Parathyroid adenoma (tissue), 2 donors: ENCODE results near the gene PRR4.

Experiments
- H2AFZ ChIP-seq: fragments of 300-600 bp; sonication (generic); one replicate; pipeline ENCODE4 v1.7.0; 2017; ENCODE audit warnings: antibody characterized with exemption, mild to moderate bottlenecking
- H3K27ac ChIP-seq: fragments of 300-600 bp; sonication (generic); one replicate; pipeline ENCODE4 v1.7.0; 2017
- H3K27me3 ChIP-seq: fragments of 300-600 bp; sonication (generic); one replicate; pipeline ENCODE4 v1.7.0; 2017; ENCODE audit warnings: low read length; ENCODE audit not compliant: control insufficient read depth, insufficient read depth
- H3K36me3 ChIP-seq: fragments of 300-600 bp; sonication (generic); one replicate; pipeline ENCODE4 v1.7.0; 2017; ENCODE audit warnings: low read length; ENCODE audit not compliant: control insufficient read depth, insufficient read depth
- H3K4me1 ChIP-seq: fragments of 300-600 bp; sonication (generic); one replicate; pipeline ENCODE4 v1.7.0; 2017; ENCODE audit warnings: control low read depth
- H3K4me2 ChIP-seq: fragments of 300-600 bp; sonication (generic); one replicate; pipeline ENCODE4 v1.7.0; 2017; ENCODE audit warnings: low read length
- H3K4me3 ChIP-seq: fragments of 300-600 bp; sonication (generic); one replicate; pipeline ENCODE4 v1.7.0; 2017; ENCODE audit warnings: low read depth, low read length
- H3K79me2 ChIP-seq: fragments of 300-600 bp; sonication (generic); one replicate; pipeline ENCODE4 v1.7.0; 2017; ENCODE audit warnings: control low read depth
- H3K9ac ChIP-seq: fragments of 300-600 bp; sonication (generic); one replicate; pipeline ENCODE4 v1.7.0; 2017; ENCODE audit warnings: mild to moderate bottlenecking
- H3K9me3 ChIP-seq: fragments of 300-600 bp; sonication (generic); one replicate; pipeline ENCODE4 v1.7.0; 2017; ENCODE audit warnings: low read length; ENCODE audit not compliant: control insufficient read depth
- TF ChIP-seq, protein P1 (sequence below): fragments of 300-600 bp; sonication (generic); IDR thresholded peaks from one replicate; pipeline ENCODE4 v1.7.0; 2017; ENCODE audit warnings: antibody characterized with exemption, mild to moderate bottlenecking
- donor health status: primary hyperparathyroidism.

The PRR4 gene

DNA sequence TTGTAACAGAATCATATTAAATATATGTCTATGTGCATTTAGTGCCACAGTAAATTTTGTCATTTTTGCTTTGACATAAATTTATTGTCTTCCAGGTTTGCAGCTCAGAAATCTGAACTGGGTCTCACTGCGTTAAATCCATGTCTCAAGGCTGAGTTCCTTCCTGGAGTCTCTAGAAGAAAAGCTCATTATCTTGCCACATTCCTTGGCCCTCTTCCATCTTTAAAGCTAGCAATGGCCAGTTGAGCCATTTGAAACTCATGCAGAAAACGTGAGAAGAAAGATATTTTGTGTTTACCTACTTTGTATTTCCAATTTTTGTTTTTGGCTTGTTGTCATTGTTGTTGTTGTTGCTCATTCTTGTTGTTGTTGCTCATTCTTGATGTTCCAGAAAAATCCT is 24.1 kb upstream of the PRR4 start:
- no peaks in the 10 kb centered on the region for H3K27me3 ChIP-seq
- no peak overlapping the region for H3K9ac ChIP-seq
- TF ChIP-seq, protein P1, sequence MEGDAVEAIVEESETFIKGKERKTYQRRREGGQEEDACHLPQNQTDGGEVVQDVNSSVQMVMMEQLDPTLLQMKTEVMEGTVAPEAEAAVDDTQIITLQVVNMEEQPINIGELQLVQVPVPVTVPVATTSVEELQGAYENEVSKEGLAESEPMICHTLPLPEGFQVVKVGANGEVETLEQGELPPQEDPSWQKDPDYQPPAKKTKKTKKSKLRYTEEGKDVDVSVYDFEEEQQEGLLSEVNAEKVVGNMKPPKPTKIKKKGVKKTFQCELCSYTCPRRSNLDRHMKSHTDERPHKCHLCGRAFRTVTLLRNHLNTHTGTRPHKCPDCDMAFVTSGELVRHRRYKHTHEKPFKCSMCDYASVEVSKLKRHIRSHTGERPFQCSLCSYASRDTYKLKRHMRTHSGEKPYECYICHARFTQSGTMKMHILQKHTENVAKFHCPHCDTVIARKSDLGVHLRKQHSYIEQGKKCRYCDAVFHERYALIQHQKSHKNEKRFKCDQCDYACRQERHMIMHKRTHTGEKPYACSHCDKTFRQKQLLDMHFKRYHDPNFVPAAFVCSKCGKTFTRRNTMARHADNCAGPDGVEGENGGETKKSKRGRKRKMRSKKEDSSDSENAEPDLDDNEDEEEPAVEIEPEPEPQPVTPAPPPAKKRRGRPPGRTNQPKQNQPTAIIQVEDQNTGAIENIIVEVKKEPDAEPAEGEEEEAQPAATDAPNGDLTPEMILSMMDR, result no peak
- no peak overlapping the region for H2AFZ ChIP-seq
- H3K79me2 ChIP-seq, result no peaks in the 10 kb centered on the region
- H3K36me3 ChIP-seq, result no peaks in the 10 kb centered on the region
- H3K4me2 ChIP-seq, result no peak overlapping the region
- H3K27ac ChIP-seq, result no peak overlapping the region
- H3K4me1 ChIP-seq, result no peaks in the 10 kb centered on the region
- no peaks in the 10 kb centered on the region for H3K9me3 ChIP-seq
- H3K4me3 ChIP-seq, result no peak overlapping the region

DNA sequence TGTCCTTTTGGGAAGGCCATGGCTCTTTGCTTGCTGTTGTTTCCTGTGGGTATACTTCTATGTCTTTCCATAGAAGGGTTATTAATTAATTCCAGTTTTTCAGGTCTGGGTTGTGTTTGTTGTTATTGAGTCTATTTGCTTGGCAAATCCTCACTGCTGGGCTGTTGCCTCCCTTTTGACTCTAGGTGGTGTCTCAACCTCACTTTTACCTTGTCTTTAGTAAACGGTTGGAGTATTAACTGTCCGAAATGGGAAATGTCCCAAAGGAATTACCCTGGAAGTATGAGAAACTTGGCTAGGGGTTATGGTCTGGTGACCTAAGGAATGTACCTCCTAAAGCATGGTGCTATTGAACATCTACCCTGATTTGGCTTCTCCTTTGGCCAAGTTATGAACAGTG is 18.1 kb upstream of the PRR4 start:
- no peak overlapping the region for H3K4me3 ChIP-seq
- H3K9me3 ChIP-seq, result no peaks in the 10 kb centered on the region
- no peak overlapping the region for H2AFZ ChIP-seq
- H3K4me2 ChIP-seq, result no peak overlapping the region
- no peaks in the 10 kb centered on the region for H3K4me1 ChIP-seq
- TF ChIP-seq, protein P1, result no peak
- H3K79me2 ChIP-seq, result no peaks in the 10 kb centered on the region
- no peak overlapping the region for H3K9ac ChIP-seq
- H3K27me3 ChIP-seq, result no peaks in the 10 kb centered on the region
- no peaks in the 10 kb centered on the region for H3K36me3 ChIP-seq
- H3K27ac ChIP-seq, result no peak overlapping the region

DNA sequence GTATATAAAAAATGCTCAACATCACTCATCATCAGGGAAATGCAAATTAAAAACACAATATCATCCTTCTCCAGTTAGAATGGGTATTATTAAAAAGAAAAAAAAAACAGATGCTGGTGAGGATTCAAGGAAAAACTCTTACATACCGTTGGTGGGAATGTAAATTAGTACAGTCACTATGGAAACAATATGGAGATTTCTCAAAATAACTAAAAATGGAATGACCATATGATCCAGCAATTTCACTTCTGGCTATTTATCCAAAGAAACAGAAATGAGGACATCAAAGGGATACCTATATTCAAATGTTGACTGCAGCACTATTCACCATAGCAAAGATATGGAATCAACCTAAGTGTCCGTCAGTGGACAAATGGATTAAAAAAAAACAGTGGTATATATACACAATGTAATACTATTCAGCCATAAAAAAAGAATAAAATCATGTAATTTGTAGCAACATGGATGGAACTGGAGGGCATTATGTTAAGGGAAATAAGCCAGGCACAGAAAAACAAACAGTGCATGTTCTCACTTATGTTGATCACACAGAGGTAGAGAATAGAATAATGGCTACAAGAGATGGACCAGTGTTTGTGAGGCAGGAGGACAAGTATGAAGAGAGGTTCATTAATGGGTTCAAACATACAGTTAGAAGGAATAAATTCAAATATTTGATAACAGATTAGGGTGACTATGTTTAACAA is 14.4 kb upstream of the PRR4 start:
- no peaks in the 10 kb centered on the region for H3K79me2 ChIP-seq
- no peak overlapping the region for H3K4me2 ChIP-seq
- no peaks in the 10 kb centered on the region for H3K36me3 ChIP-seq
- no peaks in the 10 kb centered on the region for H3K27me3 ChIP-seq
- H3K9me3 ChIP-seq, result no peaks in the 10 kb centered on the region
- no peaks in the 10 kb centered on the region for H3K4me1 ChIP-seq
- no peak overlapping the region for H3K4me3 ChIP-seq
- no peak overlapping the region for H3K27ac ChIP-seq
- H3K9ac ChIP-seq, result no peak overlapping the region
- H2AFZ ChIP-seq, result no peak overlapping the region
- TF ChIP-seq, protein P1, result no peak

DNA sequence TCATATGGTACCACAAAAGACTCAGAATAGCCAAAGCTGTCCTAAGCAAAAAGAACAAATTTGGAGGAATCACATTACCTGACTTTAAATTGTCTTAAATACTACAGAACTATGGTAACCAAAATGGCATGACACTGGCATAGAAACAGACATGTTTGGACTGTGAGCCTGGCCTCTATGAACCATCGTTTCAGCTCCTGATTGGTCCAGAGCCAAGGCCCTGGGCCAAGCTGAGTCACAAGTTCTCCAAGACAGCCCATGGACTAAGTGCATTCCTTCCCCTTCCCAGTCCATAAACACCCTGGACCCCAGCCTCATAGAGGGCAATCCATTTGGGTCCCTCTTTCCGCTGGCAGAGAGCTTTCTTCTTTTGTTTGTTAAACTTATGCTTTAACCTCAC is 12.1 kb upstream of the PRR4 start:
- H3K27me3 ChIP-seq, result no peaks in the 10 kb centered on the region
- H3K9me3 ChIP-seq, result no peaks in the 10 kb centered on the region
- H3K4me3 ChIP-seq, result no peak overlapping the region
- no peaks in the 10 kb centered on the region for H3K36me3 ChIP-seq
- peaks cover 3% of the 10 kb centered on the region for H3K79me2 ChIP-seq
- TF ChIP-seq, protein P1, result no peak
- H3K9ac ChIP-seq, result no peak overlapping the region
- no peak overlapping the region for H2AFZ ChIP-seq
- H3K4me1 ChIP-seq, result no peaks in the 10 kb centered on the region
- no peak overlapping the region for H3K27ac ChIP-seq
- H3K4me2 ChIP-seq, result no peak overlapping the region

DNA sequence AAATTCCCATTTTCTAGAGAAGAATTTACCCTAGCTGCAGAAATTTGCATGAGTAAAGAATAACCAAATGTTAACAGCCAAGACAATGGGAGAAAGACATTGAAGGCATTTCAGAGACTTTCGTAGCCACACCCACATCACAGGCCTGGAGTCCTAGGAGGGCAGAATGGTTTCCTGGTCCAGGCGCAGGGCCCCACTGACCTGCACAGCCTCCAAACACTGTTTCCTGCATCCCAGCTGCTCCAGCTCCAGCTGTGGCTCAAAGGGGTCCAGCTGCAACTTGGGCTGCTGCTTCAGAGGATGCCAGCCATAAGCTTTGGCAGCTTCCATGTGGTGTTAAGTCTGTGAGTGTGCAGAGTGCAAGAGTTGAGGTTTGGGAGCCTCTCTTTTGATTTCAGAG is 6.5 kb upstream of the PRR4 start:
- Histone ChIP-seq H3K27me3 (no peaks in the 10 kb centered on the region), H3K36me3 (no peaks in the 10 kb centered on the region), H3K4me1 (peaks cover 3% of the 10 kb centered on the region), H3K4me2 (no peak overlapping the region), H3K9ac (no peak overlapping the region), H3K79me2 (peaks cover 11% of the 10 kb centered on the region), H2AFZ (no peak overlapping the region), H3K4me3 (no peak overlapping the region), H3K9me3 (no peaks in the 10 kb centered on the region), H3K27ac (no peak overlapping the region)
- TF ChIP-seq, protein P1, result no peak
